ENCODE results near the gene NMD3. TPM values are rescaled to one million over a fixed set of nuclear protein-coding genes. Genes with fewer than 3 reads are reported as not detected.

The NMD3 gene
- polyA plus RNA-seq, 3 donors, result 16.8 to 30.0 (median 20.7) TPM

DNA sequence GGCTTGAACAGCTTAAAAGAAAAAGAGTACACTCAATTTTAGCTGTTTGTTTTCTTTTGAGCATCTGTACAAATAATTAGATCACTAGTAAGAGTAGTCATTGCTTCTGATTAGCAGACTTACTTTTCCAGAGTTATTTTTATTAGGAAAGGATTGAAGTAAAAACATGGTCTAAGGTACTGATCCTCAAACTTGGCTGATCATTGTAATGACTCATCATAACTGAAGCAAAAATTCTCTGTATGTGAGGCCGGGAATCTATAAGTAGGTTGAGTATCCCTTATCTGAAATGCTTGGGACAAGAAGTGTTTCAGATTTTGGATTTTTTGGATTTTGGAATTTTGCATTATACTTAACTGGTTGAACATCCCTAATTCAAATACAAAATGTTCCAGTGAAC lies 12.4 kb downstream of the NMD3 start:
- Histone ChIP-seq H3K4me1 (ENCODE audit: control insufficient read depth in 1 of 2, insufficient read depth in 2 of 2, low read length in 2 of 2) (no peaks in the 10 kb centered on the region), H3K9ac (ENCODE audit: insufficient read depth, low read length, poor library complexity, severe bottlenecking) (no peak overlapping the region), H3K4me3 (replicated peaks in 1 of 3; ENCODE audit: low read depth in 2 of 3, low read length in 3 of 3) (no peak overlapping the region), H3K27ac (ENCODE audit: low read depth in 1 of 2, low read length in 2 of 2) (no peak overlapping the region), H3K9me3 (replicated peaks in 1 of 2; ENCODE audit: control insufficient read depth in 1 of 2, insufficient read depth in 1 of 2, low read length in 2 of 2) (no peaks in the 10 kb centered on the region), H3K4me2 (replicated peaks; ENCODE audit: extremely low read depth, low read length, poor library complexity, severe bottlenecking) (no peak overlapping the region), H3K36me3 (replicated peaks in 1 of 2; ENCODE audit: control insufficient read depth in 1 of 2, insufficient read depth in 2 of 2, low read length in 2 of 2) (peaks cover 81 to 97% of the 10 kb centered on the region in 2 donors), H2AFZ (ENCODE audit: insufficient read depth, low read depth, low read length, poor library complexity, severe bottlenecking) (no peak overlapping the region), H3K79me2 (ENCODE audit: insufficient read depth, low read length) (peaks cover 3% of the 10 kb centered on the region), H4K20me1 (ENCODE audit: insufficient read depth, low read length) (peaks cover 16% of the 10 kb centered on the region), H3K27me3 (ENCODE audit: control insufficient read depth in 2 of 2, insufficient read depth in 2 of 2, low read length in 2 of 2) (no peaks in the 10 kb centered on the region)
- Mint-ChIP-seq H3K27ac (no peak overlapping the region), H3K4me1 (no peaks in the 10 kb centered on the region), H3K36me3 (peaks cover 39 to 53% of the 10 kb centered on the region in 2 donors), H3K27me3 (ENCODE audit: low read depth in 3 of 3) (no peaks in the 10 kb centered on the region), H3K9me3 (no peaks in the 10 kb centered on the region), H3K4me3 (no peak overlapping the region)
- DNase-seq, result no peak
- TF ChIP-seq, protein P1, sequence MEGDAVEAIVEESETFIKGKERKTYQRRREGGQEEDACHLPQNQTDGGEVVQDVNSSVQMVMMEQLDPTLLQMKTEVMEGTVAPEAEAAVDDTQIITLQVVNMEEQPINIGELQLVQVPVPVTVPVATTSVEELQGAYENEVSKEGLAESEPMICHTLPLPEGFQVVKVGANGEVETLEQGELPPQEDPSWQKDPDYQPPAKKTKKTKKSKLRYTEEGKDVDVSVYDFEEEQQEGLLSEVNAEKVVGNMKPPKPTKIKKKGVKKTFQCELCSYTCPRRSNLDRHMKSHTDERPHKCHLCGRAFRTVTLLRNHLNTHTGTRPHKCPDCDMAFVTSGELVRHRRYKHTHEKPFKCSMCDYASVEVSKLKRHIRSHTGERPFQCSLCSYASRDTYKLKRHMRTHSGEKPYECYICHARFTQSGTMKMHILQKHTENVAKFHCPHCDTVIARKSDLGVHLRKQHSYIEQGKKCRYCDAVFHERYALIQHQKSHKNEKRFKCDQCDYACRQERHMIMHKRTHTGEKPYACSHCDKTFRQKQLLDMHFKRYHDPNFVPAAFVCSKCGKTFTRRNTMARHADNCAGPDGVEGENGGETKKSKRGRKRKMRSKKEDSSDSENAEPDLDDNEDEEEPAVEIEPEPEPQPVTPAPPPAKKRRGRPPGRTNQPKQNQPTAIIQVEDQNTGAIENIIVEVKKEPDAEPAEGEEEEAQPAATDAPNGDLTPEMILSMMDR (IDR thresholded peaks at IDR 0.05), result no peak
- no CpG with 5 or more reads among the region's 1 CpG for WGBS (ENCODE audit: insufficient coverage)
- intact Hi-C loops (cut with micrococcal nuclease), result no loop called here

DNA sequence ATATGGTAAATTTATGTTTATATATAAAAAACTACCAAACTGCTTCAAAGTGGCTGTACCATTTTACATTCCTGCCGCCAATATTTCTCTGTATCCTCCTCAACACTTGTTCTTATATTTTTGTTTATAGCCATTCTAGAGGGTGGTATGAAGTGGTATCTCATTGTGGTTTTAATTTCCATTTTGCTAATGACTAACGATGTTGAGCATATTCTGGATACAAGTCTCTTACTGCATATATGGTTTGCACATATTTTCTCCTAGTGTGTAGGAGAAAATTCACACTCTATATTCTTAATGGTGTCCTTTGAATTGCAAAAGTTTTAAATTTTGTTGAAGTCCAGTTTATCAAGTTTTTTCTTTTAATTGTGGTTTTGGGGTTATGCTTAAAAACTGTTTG lies 15.1 kb downstream of the NMD3 start:
- Mint-ChIP-seq H3K36me3 (peaks cover 56 to 69% of the 10 kb centered on the region in 2 donors), H3K9me3 (no peaks in the 10 kb centered on the region), H3K4me1 (no peaks in the 10 kb centered on the region), H3K27me3 (ENCODE audit: low read depth in 3 of 3) (no peaks in the 10 kb centered on the region), H3K27ac (peak overlapping the region in 1 of 7 donors; percentile 27), H3K4me3 (no peak overlapping the region)
- Histone ChIP-seq H3K36me3 (replicated peaks in 1 of 2; ENCODE audit: control insufficient read depth in 1 of 2, insufficient read depth in 2 of 2, low read length in 2 of 2) (peaks cover 84 to 94% of the 10 kb centered on the region in 2 donors), H3K9ac (ENCODE audit: insufficient read depth, low read length, poor library complexity, severe bottlenecking) (no peak overlapping the region), H3K27ac (ENCODE audit: low read depth in 1 of 2, low read length in 2 of 2) (no peak overlapping the region), H4K20me1 (ENCODE audit: insufficient read depth, low read length) (peaks cover 16% of the 10 kb centered on the region), H2AFZ (ENCODE audit: insufficient read depth, low read depth, low read length, poor library complexity, severe bottlenecking) (no peak overlapping the region), H3K4me2 (replicated peaks; ENCODE audit: extremely low read depth, low read length, poor library complexity, severe bottlenecking) (no peak overlapping the region), H3K27me3 (ENCODE audit: control insufficient read depth in 2 of 2, insufficient read depth in 2 of 2, low read length in 2 of 2) (no peaks in the 10 kb centered on the region), H3K4me1 (ENCODE audit: control insufficient read depth in 1 of 2, insufficient read depth in 2 of 2, low read length in 2 of 2) (no peaks in the 10 kb centered on the region), H3K79me2 (ENCODE audit: insufficient read depth, low read length) (no peaks in the 10 kb centered on the region), H3K4me3 (replicated peaks in 1 of 3; ENCODE audit: low read depth in 2 of 3, low read length in 3 of 3) (no peak overlapping the region), H3K9me3 (replicated peaks in 1 of 2; ENCODE audit: control insufficient read depth in 1 of 2, insufficient read depth in 1 of 2, low read length in 2 of 2) (no peaks in the 10 kb centered on the region)
- intact Hi-C loops (cut with micrococcal nuclease), result no loop called here
- TF ChIP-seq, protein P1 (IDR thresholded peaks at IDR 0.05), result no peak
- DNase-seq, result no peak
- WGBS (ENCODE audit: insufficient coverage), result no CpG with 5 or more reads among the region's 2 CpGs

Data from CD14-positive monocyte (primary cell).